IPS-NIHi11 (cell line): Measurements from ENCODE around the gene MOV10L1.
A peak's percentile ranks its signal among the peaks of the same experiment; 100 is the strongest.

Experiments used
- DNase-seq: peaks from one replicate; pipeline ENCODE4 v3.0.0; 2012; ENCODE audit warnings: mixed read lengths, low spot score

MOV10L1 gene

DNA sequence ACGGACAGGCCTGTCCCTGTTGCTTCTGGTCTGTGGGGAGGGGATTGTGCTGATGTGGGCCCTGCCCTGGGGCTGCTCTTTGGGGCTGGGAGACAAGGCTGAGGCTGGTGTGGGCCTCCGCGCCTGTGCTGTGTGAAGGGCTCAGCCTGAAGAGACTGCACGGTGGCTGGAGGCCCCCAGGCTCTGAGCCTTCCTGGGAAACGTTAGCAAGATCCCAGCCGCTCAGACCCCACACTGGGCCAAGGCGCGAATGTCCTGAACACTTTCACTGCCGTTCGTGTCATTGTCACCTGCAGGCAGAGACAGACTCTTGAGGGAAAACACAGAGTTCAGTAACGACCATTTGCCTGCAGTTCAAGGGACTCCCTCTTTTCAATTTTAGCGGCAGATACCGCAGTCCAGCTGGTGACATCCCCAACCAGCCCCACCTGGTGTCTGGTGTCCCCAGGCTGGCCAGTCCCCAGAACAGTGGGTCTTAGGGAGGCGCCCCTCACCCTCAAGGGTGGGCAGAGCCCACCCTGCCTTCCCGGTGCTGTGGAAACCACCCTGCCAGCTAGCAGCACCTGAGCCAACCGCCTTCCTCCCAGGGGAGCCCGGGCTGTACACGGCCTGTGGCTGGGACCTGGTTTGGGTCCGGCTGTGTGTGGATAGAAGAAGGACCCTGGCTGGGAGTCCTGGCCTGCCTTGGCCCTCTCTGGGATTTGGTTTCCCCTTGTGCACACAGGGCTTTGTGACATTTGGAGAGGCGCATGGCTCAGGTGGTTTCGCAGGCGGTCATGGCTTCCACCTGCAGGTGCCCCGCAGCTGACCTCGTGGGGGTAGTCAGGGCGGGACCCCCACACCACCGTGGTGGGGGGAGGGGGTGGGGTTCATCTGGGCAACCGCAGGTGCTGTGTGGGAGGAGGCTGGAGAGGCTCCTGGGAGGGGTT, 86.4 kb downstream of the MOV10L1 start:
- DNase-seq: no peak

DNA sequence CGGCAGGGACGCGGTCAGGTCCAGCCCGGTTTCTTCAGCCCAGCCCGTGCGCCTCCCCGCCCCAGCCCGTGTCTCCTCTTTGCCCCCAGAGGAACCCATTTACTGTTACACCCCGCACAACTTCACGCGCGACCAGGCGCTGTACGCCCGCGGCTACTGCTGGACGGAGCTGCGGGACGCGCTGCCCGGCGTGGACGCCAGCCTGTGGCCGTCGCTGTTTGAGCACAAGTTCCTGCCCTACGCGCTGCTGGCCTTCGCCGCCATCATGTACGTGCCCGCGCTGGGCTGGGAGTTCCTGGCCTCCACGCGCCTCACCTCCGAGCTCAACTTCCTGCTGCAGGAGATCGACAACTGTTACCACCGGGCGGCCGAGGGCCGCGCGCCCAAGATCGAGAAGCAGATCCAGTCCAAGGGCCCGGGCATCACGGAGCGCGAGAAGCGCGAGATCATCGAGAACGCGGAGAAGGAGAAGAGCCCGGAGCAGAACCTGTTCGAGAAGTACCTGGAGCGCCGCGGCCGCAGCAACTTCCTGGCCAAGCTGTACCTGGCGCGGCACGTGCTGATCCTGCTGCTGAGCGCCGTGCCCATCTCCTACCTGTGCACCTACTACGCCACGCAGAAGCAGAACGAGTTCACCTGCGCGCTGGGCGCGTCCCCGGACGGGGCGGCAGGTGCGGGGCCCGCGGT, 87.2 kb downstream of the MOV10L1 start:
- no peak for DNase-seq

DNA sequence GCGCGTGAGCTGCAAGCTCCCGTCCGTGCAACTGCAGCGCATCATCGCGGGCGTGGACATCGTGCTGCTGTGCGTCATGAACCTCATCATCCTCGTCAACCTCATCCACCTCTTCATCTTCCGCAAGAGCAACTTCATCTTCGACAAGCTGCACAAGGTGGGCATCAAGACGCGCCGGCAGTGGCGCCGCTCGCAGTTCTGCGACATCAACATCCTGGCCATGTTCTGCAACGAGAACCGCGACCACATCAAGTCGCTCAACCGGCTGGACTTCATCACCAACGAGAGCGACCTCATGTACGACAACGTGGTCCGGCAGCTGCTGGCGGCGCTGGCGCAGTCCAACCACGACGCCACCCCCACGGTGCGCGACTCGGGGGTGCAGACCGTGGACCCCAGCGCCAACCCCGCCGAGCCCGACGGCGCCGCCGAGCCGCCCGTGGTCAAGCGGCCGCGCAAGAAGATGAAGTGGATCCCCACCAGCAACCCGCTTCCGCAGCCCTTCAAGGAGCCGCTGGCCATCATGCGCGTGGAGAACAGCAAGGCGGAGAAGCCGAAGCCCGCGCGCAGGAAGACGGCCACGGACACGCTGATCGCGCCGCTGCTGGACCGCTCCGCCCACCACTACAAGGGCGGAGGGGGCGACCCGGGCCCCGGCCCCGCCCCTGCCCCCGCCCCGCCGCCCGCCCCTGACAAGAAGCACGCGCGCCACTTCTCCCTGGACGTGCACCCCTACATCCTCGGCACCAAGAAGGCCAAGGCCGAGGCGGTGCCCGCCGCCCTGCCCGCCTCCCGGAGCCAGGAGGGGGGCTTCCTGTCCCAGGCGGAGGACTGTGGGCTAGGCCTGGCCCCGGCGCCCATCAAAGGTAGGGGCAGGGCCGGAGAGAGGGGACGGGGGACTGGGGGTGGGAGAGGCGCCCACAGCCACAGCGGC, 88.0 kb downstream of the MOV10L1 start:
- DNase-seq: peak; percentile 57

DNA sequence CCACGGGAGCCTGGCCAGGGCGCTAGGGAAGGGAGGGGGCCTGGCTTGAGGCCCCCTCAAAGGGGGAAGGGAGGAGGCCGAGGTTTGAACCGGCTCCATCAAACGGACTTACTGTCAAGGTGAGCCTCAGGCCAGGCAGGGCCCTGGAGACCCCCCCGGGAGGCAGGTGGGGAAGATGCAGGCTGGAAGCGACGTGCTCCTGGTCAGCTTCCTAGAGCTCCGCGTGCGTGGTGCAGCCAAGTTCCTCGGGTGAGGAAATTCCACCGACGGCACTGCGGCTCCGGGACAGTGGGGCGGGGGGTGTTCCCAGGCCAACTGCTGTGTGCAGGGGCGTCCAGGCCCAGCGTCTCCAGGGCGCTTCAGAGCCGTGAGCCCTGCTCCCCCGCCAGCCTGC, 88.7 kb downstream of the MOV10L1 start:
- no peak for DNase-seq

DNA sequence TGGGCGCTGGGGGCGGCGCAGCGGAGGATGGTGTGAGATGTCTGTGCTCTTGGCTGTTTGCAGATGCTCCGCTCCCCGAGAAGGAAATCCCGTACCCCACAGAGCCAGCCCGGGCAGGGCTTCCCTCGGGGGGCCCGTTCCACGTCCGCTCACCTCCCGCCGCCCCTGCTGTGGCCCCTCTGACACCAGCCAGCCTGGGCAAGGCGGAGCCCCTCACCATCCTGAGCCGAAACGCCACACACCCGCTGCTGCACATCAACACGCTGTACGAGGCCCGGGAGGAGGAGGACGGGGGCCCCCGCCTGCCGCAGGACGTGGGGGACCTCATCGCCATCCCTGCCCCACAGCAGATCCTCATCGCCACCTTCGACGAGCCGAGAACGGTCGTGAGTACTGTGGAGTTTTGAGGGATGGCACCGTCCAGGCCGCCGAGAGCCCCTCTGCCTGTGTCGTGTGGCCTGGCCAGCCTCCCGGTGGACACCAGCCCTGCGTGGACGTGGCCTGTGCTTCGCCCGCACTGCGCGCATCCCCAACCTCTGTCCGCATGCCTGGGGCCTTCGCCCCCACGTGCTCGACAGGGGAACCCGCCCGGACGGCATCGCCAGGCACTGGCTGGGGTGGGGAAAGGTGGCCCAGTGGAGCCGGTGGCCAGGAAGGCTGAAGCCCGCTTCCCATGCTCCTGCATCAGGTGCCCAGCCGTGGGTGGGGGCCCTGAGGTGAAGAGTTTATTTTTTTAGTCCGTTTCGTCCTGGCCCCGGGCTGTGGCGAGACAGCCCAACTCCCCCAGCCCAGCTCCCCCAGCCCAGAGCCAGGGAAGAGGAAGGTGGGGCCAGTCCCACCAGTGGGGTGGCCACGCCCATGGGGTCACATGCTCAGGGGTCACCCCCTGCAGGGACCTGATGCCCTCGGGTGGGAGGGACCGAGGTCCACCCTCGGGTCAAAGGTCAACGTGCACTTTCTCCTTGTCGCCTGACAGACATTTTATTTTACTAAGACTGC, 89.4 kb downstream of the MOV10L1 start:
- DNase-seq: no peak

DNA sequence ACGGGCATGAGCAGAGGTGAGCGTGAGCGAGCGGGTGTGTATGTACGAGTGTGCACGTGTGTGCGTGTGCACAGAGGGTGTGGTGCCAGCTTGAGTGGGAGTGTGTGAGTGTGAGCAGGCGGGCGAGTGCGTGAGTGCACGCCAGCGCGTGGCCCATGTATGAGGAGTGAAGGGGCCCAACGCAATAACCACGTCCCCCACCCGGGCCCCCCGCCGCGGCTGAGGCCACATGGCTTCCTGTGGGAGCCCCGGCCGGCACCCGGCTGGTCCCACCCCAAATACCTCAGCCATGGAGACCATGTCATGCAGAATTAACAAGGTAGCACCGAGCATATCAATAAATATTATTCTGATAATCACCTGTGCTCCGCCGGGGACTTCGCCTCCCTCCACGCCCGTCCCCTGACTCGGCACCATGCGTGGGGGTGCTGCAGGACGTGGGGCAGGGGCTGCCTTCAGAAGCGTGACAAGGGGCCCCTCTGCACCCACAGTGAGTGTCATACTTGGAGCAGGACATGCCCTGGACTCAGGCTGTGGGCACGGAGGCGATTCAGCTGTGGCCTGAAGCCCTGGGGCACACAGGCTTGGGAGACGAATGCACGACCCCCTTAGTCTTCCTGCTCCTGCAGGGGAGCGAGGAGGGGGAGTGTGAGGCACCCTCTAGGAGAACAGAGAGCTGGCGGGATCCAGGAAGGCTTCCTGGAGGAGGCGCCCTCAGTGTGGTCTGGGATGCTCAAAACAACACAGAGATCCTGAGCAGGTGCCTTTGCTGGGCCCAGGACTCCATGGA, 90.3 kb downstream of the MOV10L1 start:
- DNase-seq: no peak

DNA sequence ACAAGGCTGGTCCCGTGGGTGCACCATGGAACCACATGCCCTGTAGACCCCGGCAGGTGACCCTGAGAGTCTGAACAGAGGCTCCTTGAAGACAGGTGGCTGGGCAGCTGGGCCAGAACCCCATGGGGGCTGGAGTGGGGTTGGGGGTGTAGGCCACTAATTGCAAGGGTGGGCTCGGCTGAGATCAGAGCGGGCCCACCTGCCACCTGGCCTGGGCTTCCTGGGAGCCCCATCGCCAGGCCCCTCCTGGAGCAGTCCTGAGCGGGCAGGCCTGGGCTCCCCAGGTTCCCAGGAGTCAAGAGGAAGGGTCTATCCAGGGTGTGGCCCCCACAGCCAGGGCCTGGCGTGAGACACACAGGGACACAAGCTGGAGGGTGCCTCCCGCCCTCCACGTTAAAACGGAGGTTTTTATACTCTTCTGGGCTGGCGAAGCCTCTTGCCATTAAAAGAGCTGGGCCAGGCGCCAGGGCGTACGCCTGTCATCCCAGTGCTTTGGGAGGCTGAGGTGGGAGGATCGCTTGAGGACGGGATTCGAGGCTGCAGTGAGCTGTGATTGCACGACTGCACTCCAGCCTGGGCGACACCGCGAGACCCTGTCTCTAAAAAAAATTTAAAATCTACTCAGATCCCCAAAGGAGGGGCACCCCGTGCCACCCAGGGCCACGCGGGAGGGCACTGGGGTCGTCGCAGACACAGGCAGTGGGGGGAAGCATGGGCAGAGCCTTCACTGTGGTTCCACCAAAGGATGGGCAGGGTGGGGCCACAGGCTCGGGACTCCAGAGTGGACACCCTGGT, 91.1 kb downstream of the MOV10L1 start:
- no peak for DNase-seq

DNA sequence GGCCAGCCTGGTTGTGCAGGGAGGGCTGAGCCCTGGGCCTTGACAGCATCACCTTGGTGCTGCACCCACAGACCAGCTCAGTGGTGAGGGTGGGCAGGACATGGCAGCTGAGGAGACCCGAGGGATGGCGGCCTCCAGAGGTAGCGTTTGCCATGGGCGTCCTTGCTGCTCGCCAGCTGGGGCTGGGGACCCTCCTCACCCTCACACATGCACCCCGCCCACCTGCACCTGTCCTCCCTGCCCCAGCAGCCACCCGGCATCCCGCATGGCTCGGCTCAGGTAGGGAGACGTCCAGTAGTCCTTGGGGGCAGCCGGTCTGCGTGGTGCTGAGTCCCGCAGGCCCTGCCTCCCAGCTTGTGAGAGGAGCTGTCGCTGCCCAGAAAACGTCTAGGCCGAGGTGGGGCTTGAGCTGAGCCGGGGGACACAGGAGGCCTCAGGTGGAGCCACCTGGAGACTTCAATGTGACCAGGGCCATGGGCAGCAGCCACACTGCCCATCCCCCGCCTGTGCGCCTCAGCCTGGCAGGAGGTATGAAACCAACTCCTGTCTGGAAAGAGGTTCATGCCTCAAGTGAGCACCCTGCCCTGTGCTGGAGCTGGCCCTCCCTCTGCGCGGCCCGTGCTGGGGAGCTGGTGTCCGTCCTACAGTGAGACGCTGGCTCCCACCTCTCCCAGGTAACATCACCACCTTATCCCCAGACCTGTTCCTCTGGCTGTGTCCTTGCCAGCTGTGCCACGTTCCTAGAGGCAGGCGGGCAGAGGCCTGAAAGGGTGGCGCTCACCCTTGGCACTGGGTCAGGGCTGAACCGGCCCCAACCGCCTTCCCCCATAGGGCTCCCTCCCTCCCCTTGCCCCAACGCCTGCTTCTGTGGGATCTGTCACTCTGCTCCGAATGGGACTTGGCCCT, 92.6 kb downstream of the MOV10L1 start:
- no peak for DNase-seq

DNA sequence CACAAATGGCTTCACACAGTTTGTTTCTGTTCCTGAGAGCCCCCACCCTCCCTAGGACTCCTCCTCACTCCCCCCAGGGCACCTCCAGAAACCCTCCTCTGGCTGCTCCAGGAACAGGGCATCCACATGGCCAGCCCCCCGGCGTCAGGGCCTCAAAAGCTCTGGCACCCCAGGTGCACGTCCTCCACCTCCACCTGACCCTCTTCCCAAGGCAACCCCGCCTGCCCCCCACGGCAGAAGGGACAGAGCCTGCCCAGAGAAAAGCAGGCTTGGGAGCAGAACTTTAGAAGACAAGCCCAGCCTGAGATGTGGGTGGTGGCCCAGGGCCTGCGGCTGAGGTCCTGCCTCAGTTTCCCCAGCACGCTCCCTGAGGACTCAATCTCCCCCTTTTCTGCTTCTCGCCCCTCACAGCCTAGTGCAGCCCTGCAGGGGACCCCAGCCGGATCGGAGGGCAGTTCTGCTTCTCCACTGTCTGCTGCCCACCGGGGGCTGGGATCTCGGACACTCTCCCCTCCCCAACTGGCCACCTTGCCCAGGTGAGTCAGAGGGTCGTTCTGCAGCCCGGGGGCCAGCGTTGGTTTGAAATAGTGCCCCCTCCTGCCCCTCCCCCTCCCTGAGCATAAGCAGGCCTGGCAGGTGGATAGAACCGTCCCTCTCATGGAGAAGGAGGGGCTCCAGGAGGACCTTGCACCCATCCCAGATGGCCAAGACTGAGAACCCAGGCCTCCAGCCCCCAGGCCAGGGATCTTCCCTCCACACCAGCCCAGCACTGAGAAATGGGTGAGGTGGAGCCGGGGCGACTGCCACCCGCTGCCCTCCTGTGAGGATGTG, 93.5 kb downstream of the MOV10L1 start:
- no peak for DNase-seq

DNA sequence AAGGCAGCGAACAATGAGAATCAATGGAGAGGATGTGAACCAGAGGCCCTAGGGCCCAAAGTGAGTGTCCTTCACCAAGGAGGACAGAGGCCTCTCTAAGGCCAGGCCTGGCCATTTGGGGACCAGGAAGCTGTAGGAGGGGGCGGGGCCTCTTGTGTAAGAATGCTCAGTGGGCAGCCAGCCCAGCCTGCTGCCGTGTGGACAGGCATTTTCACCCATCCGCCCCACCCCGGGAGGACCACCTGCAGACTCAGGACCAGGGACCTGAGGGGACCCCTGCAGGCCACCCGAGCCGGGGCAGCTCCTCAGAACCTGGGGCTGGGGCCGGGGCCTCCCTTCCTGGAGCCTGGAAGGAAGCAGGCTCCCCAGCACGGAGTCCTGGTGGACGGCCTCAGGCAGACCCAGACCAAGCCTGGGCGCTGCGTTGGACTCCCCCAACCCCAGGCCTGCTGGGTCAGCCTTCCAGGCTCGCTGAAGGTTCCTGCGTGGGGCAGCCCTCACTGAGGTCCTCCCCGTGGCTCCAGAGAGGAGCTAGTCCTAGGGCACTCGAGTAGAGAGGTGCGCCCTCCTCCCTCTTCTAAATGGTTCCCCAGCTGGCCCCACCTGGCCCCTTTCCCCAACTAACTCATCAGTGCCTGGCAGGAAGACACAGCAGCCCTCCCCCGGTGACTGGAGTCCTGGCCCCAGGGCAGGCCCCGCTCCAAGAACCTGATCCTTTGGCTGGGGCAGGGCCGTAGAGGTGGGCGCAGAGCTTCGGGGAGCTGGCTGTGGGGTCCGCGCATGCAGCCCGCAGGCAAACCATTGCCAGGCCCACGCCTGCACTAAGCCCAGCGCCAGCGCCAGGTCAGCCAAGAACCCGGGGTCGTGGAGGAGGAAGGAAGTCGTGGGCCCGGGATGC, 94.4 kb downstream of the MOV10L1 start:
- peak; percentile 55 for DNase-seq

DNA sequence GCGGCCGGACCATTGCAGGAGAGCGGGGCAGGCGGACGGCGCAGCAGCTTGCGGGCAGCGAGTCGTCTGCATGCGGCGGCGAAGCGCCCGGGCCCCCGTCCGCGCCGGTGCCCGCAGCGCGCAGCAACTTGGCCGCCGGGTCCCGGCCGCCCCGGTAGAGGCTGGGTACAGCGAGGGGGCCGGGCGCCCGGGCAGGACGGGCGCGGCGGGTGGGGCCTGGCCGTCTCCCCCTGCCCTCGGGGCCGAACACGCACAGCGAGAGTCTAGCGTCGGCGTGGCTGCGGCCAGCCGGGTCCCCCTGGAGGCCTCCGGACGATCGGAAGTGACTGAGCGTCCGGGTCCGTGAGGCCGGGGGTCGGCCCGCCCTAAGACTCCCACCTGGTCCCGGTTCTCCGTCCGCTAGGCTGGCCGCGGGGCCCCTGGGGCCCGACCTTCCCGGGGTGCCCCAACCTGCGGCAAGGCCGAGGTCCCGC, 95.1 kb downstream of the MOV10L1 start:
- DNase-seq: peak; percentile 65

DNA sequence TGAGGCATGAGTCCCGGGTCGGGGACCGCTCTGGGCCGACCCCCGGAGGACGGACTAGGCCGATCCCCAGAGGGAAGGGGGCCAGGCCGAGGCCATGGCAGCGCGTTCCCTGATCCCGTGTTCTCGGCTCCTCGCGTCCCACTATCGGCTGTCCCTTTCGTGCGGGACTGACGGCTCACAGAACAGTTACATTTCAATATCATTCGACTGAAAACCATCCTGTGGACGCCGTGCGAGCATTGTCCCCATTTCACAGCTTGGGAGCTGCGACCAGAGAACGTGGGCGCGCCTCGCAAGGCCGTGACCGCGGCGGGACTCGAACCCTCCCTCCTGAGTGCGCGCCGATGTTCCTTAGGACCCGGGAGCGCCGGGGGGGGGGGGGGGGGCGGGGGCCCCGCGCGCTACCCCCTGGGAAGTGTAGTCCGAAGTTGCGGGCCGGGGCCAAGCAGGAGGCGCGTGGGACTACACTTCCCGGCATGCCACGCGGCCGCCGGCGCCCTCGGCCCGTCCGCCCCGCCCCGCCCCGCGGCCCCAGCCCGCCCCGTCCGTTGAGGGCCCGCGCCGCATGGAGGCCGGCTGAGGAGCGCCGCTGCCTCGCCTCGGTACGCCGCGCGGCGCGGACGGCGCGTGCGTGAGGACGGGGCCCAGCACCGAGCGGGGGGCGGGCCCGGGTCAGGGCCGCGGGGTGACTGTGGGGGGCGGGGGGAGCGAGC, 95.7 kb downstream of the MOV10L1 start, which contains the start of gene TRABD:
Gene TRABD, plus strand, starts transcription at position 539 of the 713 bp plus-strand sequence. CDS start 7,148 bp downstream, outside the sequence.
- DNase-seq: peak; percentile 98

DNA sequence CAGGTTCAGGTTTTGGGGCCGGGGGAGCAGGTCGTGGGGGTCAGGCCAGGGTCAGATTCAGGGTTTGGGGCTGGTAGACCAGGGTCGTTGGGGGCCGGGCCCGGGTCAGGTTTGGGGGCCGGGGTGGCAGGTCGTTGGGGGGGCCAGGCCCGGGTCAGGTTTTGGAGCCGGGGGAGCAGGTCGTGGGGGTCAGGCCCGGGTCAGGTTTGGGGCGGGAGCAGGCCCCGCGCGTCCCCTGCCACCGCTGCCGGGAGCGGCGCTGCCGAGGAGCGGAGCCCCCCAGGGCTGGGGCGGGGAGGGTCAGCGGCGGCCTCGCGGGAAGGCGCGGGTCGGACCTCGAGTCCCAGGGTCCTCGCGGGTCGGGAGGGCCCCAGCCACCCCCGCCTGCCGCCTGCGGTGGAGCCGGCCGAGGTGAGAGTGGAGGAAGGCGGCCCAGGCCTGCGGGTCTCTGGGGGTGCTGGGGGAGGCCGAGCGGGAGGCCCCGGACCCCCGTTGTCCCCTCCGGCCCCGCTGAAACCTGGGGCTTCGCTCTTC, 96.4 kb downstream of the MOV10L1 start:
- DNase-seq: no peak

DNA sequence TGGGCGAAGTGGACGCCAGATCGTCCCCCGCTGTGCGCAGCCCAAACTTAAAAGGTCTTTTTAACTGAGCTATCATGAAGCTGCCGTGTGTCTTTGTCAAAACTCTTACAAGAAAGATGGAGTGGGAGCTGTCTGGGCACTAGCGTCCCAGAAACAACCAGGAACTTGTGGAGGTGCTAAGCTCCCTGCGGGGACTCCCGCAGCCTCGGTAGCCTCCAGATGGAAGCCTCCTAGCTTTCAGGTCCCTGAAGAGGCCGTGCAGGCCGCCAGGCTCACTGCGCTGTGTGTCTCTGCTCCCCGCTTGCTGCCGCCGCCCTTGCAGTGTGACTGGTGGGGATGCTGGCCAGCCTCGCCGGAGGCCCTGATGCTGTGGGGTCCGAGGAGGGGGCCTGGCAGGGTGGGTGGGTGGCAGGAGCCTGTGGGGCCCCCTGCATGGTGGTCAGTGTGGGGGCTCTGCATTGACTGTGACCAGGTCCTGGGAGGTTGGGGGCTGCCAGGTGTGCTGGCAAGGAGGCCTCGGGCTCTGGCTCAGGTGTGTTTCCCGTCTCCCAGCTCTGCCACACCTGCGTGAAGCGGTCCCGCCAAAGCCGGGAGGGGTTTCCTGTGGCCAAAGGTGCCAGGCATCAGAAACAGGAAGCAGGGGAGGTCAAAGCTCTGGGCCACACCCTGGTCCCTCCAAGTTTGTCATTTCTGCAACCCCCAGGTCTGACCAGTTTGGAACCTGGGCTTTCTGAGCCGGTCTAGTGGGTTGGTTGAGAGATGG, 97.1 kb downstream of the MOV10L1 start:
- DNase-seq: no peak
